Activated B cell treated with CpG ODN at 0.5 μM for 24 hours (primary cell): ENCODE data around the gene SCG5. TPM values are rescaled to one million over a fixed set of nuclear protein-coding genes. Genes with fewer than 3 reads are reported as not detected.

Experiments used
- ATAC-seq: fragments of 200-7000 bp; cut with Tn5 transposase; one replicate; pipeline ENCODE4 v1.10.0; 2021; ENCODE audit warnings: low read depth, mild to moderate bottlenecking, moderate library complexity
- CTCF ChIA-PET: fragments of 350-600 bp; sonication (Branson Sonifier 250); formaldehyde crosslinking; loops from one replicate; lab custom pipeline; 2021; ENCODE audit warnings: antibody characterized with exemption; lab: Charles Lee
- POLR2A ChIA-PET: fragments of 350-600 bp; sonication (Branson Sonifier 250); formaldehyde crosslinking; loops from one replicate; lab custom pipeline; 2021; ENCODE audit warnings: antibody characterized with exemption; lab: Charles Lee
- DNase-seq: peaks from one replicate; pipeline ENCODE4 v3.0.0; 2022
- H3K27ac Mint-ChIP-seq: one replicate; pipeline ENCODE4 v1.8.0; 2020; ENCODE audit warnings: mixed read lengths
- H3K27me3 Mint-ChIP-seq: one replicate; pipeline ENCODE4 v1.8.0; 2021; ENCODE audit warnings: mixed read lengths
- H3K36me3 Mint-ChIP-seq: one replicate; pipeline ENCODE4 v1.8.0; 2021; ENCODE audit warnings: low read depth, mixed read lengths
- H3K4me1 Mint-ChIP-seq: one replicate; pipeline ENCODE4 v1.8.0; 2021; ENCODE audit warnings: mixed read lengths
- H3K4me3 Mint-ChIP-seq: one replicate; pipeline ENCODE4 v1.8.0; 2020; ENCODE audit warnings: mild to moderate bottlenecking, mixed read lengths
- H3K9me3 Mint-ChIP-seq: one replicate; pipeline ENCODE4 v1.8.0; 2020; ENCODE audit warnings: mixed read lengths
- intact Hi-C: fragments of 100-400 bp; cut with micrococcal nuclease; formaldehyde crosslinking; loops from one replicate; pipeline ENCODE4 v1.15.1; 2024
- total RNA-seq: library from RNA; stranded (reverse); gene quantifications from 2 replicates; pipeline ENCODE4 v1.2.3, GENCODE V29; 2022
- TF ChIP-seq, protein P1 (sequence below): fragments of 200-600 bp; IDR thresholded peaks from one replicate; pipeline ENCODE4 v1.8.0; 2022; ENCODE audit warnings: antibody characterized with exemption, mild to moderate bottlenecking

SCG5 gene
- total RNA-seq, 1 donor from 2014 or later: 0.27 TPM

DNA sequence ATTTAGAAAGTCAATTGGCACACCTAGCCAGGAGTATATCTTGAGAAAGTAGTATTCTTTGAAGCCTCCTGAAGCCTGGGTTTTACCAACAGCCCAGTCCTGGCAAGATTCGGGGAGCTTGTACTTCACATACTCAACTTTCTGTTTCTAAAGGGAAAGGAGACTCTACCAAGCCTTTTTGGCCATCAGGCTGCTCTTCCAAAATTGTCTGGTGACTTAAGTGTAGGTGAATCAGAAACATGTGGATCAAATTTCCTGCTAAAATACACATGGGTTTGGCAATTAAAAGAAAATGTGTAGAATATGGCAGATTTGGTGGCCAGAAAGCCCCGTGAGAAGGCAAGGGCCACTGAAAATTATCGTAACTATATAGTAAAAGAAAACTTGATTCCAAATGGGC, 60.4 kb downstream of the SCG5 start:
- TF ChIP-seq, protein P1, sequence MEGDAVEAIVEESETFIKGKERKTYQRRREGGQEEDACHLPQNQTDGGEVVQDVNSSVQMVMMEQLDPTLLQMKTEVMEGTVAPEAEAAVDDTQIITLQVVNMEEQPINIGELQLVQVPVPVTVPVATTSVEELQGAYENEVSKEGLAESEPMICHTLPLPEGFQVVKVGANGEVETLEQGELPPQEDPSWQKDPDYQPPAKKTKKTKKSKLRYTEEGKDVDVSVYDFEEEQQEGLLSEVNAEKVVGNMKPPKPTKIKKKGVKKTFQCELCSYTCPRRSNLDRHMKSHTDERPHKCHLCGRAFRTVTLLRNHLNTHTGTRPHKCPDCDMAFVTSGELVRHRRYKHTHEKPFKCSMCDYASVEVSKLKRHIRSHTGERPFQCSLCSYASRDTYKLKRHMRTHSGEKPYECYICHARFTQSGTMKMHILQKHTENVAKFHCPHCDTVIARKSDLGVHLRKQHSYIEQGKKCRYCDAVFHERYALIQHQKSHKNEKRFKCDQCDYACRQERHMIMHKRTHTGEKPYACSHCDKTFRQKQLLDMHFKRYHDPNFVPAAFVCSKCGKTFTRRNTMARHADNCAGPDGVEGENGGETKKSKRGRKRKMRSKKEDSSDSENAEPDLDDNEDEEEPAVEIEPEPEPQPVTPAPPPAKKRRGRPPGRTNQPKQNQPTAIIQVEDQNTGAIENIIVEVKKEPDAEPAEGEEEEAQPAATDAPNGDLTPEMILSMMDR: no peak
- intact Hi-C loops: no loop called here
- DNase-seq (no peak), ATAC-seq (no peak)
- Mint-ChIP-seq H3K4me3 (no peak overlapping the region), H3K27me3 (peaks cover 19% of the 10 kb centered on the region), H3K36me3 (no peaks in the 10 kb centered on the region), H3K9me3 (no peaks in the 10 kb centered on the region), H3K4me1 (no peaks in the 10 kb centered on the region), H3K27ac (no peak overlapping the region)
- POLR2A ChIA-PET: no interaction called here
- CTCF ChIA-PET: no interaction called here

DNA sequence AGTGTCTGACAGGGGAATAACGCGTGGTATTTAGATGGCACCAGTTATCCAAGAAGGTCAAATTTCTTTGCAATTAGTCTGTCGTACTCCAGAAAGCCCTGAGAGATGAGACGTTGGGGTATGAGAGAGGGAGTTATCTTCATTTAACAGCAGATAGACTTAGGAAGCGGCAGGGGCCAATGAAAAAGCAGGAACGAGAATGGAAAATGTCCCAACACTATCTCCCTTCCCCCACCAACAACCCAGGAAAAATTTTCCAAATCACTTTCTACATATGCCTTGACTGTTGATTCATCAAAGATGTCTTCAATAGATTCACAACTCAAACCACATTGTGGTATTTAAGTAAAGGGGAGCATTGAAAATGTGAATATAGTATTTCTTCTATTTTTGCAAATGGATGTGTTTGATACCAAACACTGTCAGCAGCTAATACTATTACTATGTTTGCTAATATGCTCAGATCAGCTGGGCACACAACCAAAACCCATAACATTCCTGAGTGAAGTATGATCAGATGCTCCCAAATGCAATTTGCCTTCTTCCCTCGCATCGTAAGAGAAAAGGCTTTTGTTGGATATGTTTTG, 63.0 kb downstream of the SCG5 start:
- ATAC-seq (no peak), DNase-seq (no peak)
- Mint-ChIP-seq H3K4me1 (no peaks in the 10 kb centered on the region), H3K9me3 (no peaks in the 10 kb centered on the region), H3K4me3 (no peak overlapping the region), H3K27me3 (peaks cover 32% of the 10 kb centered on the region), H3K27ac (no peak overlapping the region), H3K36me3 (no peaks in the 10 kb centered on the region)
- POLR2A ChIA-PET: no interaction called here
- CTCF ChIA-PET: no interaction called here
- TF ChIP-seq, protein P1: no peak
- intact Hi-C loops: no loop called here

DNA sequence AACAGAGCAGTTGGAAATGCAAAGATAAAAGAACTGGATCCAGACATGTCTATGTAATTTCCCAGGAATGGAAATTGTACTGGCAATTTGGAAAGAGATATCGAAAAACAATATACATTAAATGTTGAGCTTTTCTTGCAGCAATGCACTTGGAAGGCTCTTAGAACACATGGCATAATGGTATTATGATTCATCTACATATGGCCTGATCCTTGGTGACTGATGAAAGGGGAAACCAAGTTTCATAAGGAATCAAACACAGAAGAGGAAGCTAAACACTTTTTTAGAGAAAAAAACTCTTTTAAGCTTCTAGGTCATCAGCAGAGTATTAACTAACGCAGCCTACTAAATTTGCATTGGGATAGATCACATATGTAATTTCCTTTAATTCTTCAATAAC, 63.9 kb downstream of the SCG5 start:
- intact Hi-C loops: no loop called here
- Mint-ChIP-seq H3K4me3 (no peak overlapping the region), H3K27me3 (peaks cover 37% of the 10 kb centered on the region), H3K36me3 (no peaks in the 10 kb centered on the region), H3K4me1 (no peaks in the 10 kb centered on the region), H3K27ac (no peak overlapping the region), H3K9me3 (no peaks in the 10 kb centered on the region)
- POLR2A ChIA-PET: no interaction called here
- CTCF ChIA-PET: interaction anchor here (0.7 kb wide), 1 partner anchor 231 kb away, joined by 3 read pairs; no protein-coding TSS in a partner anchor
- DNase-seq: no peak
- TF ChIP-seq, protein P1: no peak
- no peak for ATAC-seq

DNA sequence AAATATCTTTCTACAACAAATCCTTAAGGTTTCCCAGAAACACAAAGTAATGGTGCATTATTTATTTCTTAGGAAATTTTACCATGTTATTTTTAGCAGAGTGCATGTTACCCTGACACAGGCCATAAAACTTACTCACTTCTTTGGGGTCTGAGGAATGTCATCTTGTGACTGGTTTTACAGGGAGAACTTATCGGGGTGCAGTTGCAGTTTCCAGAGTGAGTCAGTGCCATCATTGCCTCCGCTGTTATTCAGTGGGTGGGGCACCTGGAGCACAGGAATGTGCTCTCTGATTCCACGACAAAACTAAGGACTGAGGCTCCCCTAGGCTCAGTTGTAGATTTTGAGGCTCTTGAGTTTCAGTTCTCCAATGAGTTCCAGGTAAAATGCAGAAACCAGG, 65.2 kb downstream of the SCG5 start:
- ChIA-PET POLR2A (no interaction called here), CTCF (no interaction called here)
- DNase-seq (no peak), ATAC-seq (no peak)
- TF ChIP-seq, protein P1: no peak
- Mint-ChIP-seq H3K36me3 (no peaks in the 10 kb centered on the region), H3K4me1 (no peaks in the 10 kb centered on the region), H3K27ac (no peak overlapping the region), H3K4me3 (no peak overlapping the region), H3K27me3 (peaks cover 38% of the 10 kb centered on the region), H3K9me3 (no peaks in the 10 kb centered on the region)
- intact Hi-C loops: no loop called here

DNA sequence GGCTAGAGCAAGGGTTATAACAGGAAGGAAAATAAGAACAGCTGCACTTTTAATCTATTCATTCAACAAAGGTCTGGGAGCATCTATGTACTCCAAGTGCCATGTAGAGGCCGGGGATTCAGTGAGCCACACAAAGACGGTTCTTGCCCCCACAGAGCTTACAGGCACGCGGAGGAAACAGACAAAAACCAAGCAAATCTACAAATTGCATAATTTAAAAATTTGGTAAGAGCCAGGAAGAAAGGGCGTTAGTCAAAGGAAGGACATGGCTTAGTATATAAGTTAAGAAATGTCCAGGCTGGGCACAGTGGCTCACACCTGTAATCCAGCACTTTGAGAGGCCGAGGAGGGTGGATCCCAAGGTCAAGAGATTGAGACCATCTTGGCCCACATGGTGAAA, 65.9 kb downstream of the SCG5 start:
- no peaks in the 10 kb centered on the region for H3K9me3 Mint-ChIP-seq
- ChIA-PET POLR2A (no interaction called here), CTCF (no interaction called here)
- no peak for DNase-seq
- no peaks in the 10 kb centered on the region for H3K36me3 Mint-ChIP-seq
- TF ChIP-seq, protein P1: no peak
- no peak for ATAC-seq
- intact Hi-C loops: no loop called here
- no peak overlapping the region for H3K4me3 Mint-ChIP-seq
- peaks cover 40% of the 10 kb centered on the region for H3K27me3 Mint-ChIP-seq
- no peak overlapping the region for H3K27ac Mint-ChIP-seq
- H3K4me1 Mint-ChIP-seq: no peaks in the 10 kb centered on the region
